Measurements from ENCODE around the gene ARHGEF3.
"Not testable (repeated sequence)": the region's sequence is repeated elsewhere in the genome, so short reads cannot be mapped to it uniquely, and the experiment has no call there.

DNA sequence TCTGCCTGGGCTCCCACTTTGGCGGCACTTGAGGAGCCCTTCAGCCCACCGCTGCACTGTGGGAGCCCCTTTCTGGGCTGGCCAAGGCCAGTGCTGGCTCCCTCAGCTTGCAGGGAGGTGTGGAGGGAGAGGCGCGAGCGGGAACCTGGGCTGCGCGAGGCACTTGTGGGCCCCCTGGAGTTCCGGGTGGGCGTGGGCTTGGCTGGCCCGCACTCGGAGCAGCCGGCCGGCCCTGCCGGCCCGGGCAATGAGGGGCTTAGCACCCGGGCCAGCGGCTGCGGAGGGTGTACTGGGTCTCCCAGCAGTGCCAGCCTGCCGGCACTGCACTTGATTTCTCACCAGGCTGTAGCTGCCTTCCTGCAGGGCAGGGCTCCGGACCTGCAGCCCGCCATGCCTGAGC, 82.9 kb downstream of the ARHGEF3 start:
- TF ChIP-seq, protein P1, sequence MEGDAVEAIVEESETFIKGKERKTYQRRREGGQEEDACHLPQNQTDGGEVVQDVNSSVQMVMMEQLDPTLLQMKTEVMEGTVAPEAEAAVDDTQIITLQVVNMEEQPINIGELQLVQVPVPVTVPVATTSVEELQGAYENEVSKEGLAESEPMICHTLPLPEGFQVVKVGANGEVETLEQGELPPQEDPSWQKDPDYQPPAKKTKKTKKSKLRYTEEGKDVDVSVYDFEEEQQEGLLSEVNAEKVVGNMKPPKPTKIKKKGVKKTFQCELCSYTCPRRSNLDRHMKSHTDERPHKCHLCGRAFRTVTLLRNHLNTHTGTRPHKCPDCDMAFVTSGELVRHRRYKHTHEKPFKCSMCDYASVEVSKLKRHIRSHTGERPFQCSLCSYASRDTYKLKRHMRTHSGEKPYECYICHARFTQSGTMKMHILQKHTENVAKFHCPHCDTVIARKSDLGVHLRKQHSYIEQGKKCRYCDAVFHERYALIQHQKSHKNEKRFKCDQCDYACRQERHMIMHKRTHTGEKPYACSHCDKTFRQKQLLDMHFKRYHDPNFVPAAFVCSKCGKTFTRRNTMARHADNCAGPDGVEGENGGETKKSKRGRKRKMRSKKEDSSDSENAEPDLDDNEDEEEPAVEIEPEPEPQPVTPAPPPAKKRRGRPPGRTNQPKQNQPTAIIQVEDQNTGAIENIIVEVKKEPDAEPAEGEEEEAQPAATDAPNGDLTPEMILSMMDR (conservative IDR thresholded peaks at IDR 0.05) = not testable (repeated sequence)
- TF ChIP-seq ZFX (IDR thresholded peaks at IDR 0.05) = not testable (repeated sequence)
